8988T (cell line): ENCODE data around the gene JAKMIP1.
A peak's percentile ranks its signal among the peaks of the same experiment; 100 is the strongest.

Experiments
- DNase-seq: peaks from one replicate; pipeline ENCODE4 v3.0.0; 2011

The JAKMIP1 gene

GRCh38 chr4:6114601-6115000, 85.7 kb downstream of the JAKMIP1 start:
- no peak for DNase-seq

- DNase-seq, result no peak
Measured at GRCh38 chr4:6114181-6114580, 86.2 kb downstream of the JAKMIP1 start.

GRCh38 chr4:6113641-6114040, 86.7 kb downstream of the JAKMIP1 start:
- no peak for DNase-seq

- DNase-seq, result no peak
Measured at GRCh38 chr4:6112606-6113290, 87.6 kb downstream of the JAKMIP1 start.

- no peak for DNase-seq
Measured at GRCh38 chr4:6111354-6111960, 88.9 kb downstream of the JAKMIP1 start.

- DNase-seq, result no peak
Measured at GRCh38 chr4:6110681-6111353, 89.5 kb downstream of the JAKMIP1 start.

GRCh38 chr4:6109842-6110560, 90.3 kb downstream of the JAKMIP1 start:
- peak; percentile 44 for DNase-seq

- DNase-seq, result no peak
Measured at GRCh38 chr4:6107886-6108285, 92.5 kb downstream of the JAKMIP1 start.

- no peak for DNase-seq
Measured at GRCh38 chr4:6107114-6107791, 93.1 kb downstream of the JAKMIP1 start.

GRCh38 chr4:6106156-6106555, 94.2 kb downstream of the JAKMIP1 start:
- DNase-seq, result no peak

- DNase-seq, result no peak
Measured at GRCh38 chr4:6105311-6105911, 94.9 kb downstream of the JAKMIP1 start.

GRCh38 chr4:6104541-6105130, 95.7 kb downstream of the JAKMIP1 start:
- no peak for DNase-seq

GRCh38 chr4:6097581-6097980, 102.8 kb downstream of the JAKMIP1 start:
- no peak for DNase-seq

GRCh38 chr4:6095897-6096296, 104.5 kb downstream of the JAKMIP1 start:
- no peak for DNase-seq

GRCh38 chr4:6095023-6095752, 105.2 kb downstream of the JAKMIP1 start:
- no peak for DNase-seq

- DNase-seq, result no peak
Measured at GRCh38 chr4:6093671-6094070, 106.7 kb downstream of the JAKMIP1 start.

GRCh38 chr4:6092971-6093370, 107.4 kb downstream of the JAKMIP1 start:
- no peak for DNase-seq

GRCh38 chr4:6092131-6092530, 108.2 kb downstream of the JAKMIP1 start:
- DNase-seq, result no peak

- DNase-seq, result no peak
Measured at GRCh38 chr4:6090931-6091330, 109.4 kb downstream of the JAKMIP1 start.

GRCh38 chr4:6088950-6089349, 111.4 kb downstream of the JAKMIP1 start:
- no peak for DNase-seq

GRCh38 chr4:6087669-6088341, 112.5 kb downstream of the JAKMIP1 start:
- no peak for DNase-seq
